Left hindlimb (tissue), 1 donor: ENCODE results near the gene UACA.
"Not testable (repeated sequence)": the region's sequence is repeated elsewhere in the genome, so short reads cannot be mapped to it uniquely, and the experiment has no call there.

ENCODE experiments used
- DNase-seq: peaks from one replicate; pipeline ENCODE4 v3.0.0-alpha.2; 2018

The UACA gene

GRCh38 chr15:70763120-70763949, at the start of gene UACA:
Gene UACA, minus strand, starts transcription at chr15:70763558. Its CDS starts 151 bp downstream, at chr15:70763407.
- DNase-seq = peak; percentile 99

- DNase-seq = no peak
These were observed 49.5 kb upstream of the UACA start for GRCh38 chr15:70812827-70813364.

GRCh38 chr15:70810916-70811578, 47.7 kb upstream of the UACA start:
- no peak for DNase-seq

DNA sequence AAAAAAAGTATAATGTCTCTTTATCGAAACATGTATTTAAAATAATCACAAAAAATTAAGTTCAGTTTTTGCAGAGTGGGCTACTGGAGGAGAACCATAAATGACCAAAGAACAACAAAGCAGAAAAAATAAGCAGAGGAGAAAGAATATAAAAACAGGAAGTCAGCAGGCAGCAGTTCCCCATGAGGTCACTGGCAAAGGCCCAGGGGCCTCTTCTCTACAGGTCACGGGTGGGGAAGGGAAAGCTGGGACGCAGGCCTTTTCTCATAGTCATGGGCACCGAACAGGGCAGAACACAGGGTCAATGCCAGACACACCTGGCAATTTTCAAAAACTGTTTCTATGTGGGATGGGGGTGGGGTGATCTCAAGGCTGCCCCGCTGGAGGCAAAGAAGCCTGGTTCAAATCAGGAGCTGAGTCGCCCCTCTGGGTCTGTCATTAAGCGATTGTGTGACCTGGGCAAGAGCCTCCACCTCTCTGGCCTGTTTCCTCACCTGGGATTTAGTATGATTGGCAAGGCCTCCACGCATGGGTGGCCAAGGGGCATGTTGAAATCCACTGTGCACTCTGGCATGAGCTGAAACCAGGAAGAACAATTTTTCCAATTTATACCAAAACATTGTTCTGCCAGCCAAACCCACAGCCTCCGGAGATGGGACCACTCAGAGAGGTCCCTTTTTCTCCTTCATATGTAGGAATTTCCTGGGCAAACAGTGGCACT, 43.8 kb upstream of the UACA start:
- no peak for DNase-seq

DNA sequence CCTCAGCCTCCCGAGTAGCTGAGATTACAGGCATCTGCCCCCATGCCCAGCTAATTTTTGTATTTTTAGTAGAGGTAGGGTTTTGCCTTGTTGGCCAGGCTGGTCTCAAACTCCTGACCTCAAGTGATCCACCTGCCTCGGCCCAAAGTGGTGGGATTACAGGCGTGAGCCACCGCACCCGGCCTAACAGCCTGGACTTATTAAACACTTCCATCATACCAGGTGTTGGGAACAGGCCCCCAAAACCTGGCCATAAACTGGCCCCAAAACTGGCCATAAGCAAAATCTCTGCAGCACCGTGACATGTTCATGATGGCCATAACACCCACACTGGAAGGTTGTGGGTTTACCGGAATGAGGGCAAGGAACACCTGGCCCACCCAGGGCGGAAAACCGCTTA, 41.0 kb upstream of the UACA start:
- DNase-seq = not testable (repeated sequence)

GRCh38 chr15:70802629-70803028, 39.3 kb upstream of the UACA start:
- DNase-seq = no peak

- no peak for DNase-seq
These were observed 37.8 kb upstream of the UACA start for GRCh38 chr15:70801109-70801508.

GRCh38 chr15:70799667-70800450, 36.5 kb upstream of the UACA start:
- peak; percentile 68 for DNase-seq

GRCh38 chr15:70797464-70797863, 34.1 kb upstream of the UACA start:
- no peak for DNase-seq

DNA sequence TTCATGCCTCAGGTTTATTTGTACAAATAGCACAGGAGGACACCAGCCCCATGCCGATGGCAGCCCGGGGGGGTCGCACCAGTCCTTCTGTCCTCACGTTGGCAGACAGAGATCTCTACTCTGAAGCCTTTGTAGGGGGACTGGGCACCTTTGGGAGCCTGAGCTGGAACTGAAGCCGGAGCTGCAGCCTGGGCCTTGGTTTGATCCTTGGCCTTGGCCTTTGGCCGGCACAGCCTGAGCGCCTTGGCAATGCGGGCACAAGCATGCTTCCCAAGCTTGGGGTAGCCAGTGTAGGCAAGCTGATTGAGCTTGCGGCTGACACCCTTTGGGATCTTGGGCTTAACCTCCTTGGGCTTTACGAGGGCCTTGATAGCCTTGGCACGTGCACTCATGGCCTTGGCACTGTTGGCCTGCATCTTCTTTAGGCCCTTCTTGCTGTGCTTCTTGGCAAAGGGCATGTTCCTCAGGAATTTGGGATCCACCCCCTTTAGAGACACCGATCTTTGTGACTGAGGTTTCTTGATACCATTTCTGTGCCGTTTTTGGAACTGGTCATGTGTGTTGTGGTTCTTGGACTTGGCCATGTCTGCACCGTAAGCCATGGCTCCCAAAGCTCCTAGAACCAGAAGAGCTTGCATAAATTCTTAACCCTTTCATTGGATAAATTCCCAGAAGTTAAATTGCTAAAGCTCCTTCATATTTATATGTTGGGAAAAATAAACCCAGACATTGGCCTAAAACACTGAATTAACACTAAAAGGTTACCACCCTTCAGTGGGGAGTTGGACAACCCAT, 33.4 kb upstream of the UACA start:
- DNase-seq = no peak

DNA sequence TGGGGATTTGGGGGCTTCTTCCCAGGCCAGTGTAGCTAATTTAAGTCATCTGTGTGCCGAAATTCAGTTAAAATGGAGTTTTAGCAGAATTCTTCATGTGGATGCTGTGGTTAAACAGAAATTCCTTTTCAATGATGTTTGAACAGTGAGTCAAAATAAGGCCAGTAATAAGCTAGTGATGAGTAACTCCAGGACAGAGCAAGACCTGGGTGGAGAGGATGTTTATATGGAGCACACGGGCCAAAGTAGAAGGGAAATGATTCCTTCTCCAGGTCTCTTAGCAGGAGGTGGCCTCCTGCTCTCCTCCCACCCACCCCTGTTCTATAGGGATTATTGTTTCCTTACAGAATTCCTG, 31.9 kb upstream of the UACA start:
- DNase-seq = no peak

DNA sequence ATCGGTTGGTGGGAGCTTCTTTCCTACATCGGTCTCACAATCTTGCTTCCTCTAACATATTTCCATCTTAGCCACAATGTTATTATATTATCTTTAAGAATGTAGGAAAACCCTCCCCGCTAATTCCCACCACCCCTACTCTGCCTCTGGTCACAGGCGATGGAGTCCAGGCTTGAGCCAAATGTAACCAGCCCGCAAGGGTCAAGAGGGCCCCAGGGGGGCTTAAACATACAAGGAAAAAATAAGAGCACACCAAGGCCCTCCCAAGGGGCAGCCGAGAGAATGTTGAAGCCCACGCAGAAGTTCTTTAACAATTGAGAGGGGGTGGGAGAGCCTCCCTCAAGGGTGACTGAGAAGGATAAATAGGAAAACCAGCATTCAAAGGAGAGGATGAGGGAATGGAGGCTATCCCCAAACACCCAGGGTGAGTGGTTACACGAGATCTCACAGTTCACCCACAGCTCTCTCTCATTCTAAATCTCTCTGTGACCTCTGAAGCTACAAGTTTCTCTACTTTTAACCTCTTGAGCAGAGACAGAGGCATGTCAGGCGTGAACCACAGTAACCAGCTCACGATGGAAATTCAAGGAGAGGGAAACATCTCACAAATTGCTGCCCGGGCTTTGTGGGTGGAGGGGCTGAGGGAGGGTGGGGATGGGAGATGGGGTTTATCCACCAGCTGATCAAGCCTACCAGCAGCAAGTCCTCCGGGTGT, 31.4 kb upstream of the UACA start:
- peak; percentile 56 for DNase-seq

DNA sequence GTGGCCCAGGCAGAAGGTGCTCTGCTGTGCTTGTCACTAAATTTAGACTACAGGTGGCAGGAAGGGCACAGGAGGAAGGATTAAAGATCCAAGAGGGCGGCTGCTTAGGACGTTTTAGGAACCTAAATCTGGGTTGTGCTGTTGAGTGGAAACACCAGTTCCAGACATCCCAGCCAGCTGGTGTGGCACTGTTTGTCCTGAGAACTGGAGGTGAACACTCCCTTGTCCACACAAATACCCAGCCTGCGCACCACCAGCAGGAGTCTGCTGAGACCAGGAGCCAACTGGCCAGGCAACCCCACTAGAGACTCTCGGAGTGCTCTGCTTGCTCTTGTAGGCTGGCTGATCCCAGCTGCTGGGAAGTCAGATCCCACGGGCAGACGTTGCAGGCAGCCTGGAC, 30.3 kb upstream of the UACA start:
- DNase-seq = no peak

GRCh38 chr15:70792171-70792573, 28.8 kb upstream of the UACA start:
- DNase-seq = no peak

GRCh38 chr15:70791259-70791658, 27.9 kb upstream of the UACA start:
- DNase-seq = no peak

- DNase-seq = no peak
These were observed 25.9 kb upstream of the UACA start for GRCh38 chr15:70789213-70789612.

DNA sequence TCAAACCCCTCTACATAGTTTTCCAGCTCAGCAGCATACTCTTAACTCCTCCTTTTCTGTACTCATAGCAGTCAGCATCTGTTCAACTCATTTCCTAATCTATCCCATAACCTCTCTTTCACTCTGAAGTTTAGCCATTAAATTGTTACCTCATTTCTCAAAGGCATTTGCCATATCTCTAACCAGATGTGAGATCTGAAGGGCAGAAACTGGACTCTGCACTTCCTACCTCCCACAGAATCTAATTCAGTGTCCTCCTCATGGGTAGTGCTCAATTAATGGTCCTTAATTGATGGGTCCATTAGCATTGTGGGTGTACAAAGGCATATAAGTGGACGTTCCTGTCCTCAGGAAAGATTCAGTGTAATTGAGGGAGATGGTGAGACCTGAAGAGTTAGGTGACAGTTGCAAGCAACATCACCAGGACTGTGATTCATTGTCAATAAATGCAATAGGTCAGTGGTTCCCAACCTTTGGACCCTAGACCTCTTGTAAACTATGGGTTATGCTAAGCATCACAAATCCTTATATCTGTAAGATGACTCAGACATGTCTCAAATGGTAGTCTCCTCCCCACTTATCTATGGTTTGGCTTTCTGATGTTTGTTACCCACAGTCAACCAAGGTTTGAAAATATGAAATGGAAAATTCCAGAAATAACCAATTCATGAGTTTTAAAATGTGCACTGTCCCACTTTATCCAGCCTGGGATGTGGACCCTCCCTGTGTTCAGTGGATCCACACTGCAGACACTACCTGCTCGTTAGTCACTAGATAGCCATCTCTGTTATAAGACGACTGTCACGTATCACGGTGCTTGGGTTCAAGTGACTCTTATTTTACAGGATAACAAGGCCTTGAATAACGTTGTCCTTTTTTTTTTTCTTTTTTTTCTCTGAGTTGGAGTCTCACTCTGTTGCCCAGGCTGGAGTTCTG, 25.0 kb upstream of the UACA start:
- no peak for DNase-seq

DNA sequence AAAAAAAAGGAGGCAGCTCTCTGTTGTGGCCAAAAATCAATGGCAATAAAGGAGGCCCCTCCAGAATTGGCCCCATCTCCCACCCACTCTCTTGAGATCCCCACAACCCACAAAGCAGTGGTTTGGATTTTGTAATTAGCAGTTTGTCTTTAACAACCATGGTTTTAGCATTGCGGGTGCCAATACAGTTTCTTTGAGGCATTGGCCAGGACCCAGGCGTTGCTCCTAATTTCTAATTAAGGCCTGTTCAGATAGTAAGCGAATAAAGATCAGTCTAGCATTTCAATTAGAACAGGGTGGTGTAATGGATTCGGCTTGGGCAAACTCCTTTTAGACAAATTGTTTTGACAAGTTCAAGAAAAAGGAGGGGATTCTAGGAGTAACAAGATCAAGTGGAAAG, 23.6 kb upstream of the UACA start:
- no peak for DNase-seq

DNA sequence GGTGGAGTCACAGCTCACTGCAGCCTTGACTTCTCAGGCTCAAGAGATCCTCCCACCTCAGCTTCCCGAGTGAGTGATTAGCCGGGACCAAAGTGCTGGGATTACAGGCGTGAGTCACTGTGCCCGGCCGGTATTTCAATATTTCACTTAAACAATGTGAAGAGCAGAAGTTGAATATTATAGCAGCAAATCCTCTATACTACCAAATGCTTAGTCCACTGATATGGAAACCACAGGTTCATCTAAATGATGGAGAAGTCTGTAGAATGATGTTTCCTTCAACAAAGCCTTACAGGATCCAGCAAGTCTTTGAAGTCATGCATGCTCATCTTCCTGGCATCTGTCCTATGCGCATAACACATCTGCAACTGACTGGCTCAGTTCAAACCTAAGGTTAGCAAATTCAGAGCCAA, 20.3 kb upstream of the UACA start:
- no peak for DNase-seq

DNA sequence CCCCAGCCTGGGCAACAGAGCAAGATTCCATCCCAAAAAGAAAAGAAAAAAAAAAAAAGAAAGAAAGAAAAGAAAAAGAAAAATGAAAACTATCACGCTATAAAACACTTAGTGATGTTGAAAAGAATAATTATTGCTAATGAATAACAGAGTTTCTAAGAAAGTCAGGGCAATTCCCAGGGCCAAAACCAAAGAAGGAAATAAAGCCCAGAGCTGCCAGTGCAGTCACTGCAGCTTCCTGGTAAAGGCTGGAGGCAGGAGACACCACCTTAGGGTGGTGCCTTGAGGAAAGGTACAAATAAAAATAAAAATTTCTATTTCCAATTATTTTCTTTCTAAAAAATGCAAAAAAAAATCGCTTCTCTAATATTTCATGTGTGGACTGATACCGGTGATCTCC, 19.7 kb upstream of the UACA start:
- DNase-seq = no peak
